ENCODE data around the gene OOEP.

OOEP gene

DNA sequence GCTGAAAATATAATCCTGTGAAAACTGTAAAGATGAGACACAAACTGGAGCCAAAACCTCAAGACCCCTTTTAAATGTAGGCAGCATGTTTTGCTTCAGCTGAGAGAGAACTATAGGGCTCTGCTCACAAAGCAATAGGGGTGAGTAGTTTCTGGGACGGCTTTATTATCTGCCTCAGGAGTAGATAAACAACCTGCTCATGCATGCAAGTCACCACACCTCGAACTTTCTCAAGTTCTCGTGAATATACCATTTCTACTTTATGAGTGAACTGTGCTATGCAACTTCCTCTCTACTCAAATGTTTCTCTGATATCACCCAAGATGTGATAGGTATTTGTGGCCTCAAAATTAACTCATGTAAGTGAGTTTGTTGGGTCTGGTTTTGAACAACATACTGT, 7.5 kb upstream of the OOEP start:
- Mint-ChIP-seq H3K4me1 (no peaks in the 10 kb centered on the region), H3K4me3 (no peak overlapping the region), H3K27ac (no peak overlapping the region), H3K36me3 (no peaks in the 10 kb centered on the region), H3K27me3 (no peaks in the 10 kb centered on the region), H3K9me3 (no peaks in the 10 kb centered on the region)

DNA sequence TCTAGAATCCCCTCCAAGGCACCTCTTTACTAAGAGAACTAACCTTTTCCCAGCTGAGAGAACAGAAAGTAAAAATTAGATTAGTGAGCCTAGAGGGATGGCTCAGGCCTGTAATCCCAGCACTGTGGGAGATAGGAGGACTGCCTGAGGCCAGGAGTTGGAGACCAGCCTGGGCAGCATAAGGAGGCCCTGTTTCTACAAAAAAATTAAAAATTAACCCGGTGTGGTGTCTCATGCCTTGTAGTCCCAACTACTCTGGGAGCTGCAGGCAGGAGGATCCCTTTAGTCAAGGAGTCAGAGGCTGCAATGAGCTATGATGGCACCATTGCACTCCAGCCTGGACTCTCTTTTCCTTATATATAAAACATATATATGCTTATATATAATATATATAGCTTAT, 5.5 kb upstream of the OOEP start:
- H3K27me3 Mint-ChIP-seq: no peaks in the 10 kb centered on the region
- no peak overlapping the region for H3K4me3 Mint-ChIP-seq
- H3K36me3 Mint-ChIP-seq: no peaks in the 10 kb centered on the region
- no peak overlapping the region for H3K27ac Mint-ChIP-seq
- H3K9me3 Mint-ChIP-seq: no peaks in the 10 kb centered on the region
- no peaks in the 10 kb centered on the region for H3K4me1 Mint-ChIP-seq

- Mint-ChIP-seq H3K27ac (no peak overlapping the region), H3K4me1 (no peaks in the 10 kb centered on the region), H3K4me3 (no peak overlapping the region), H3K36me3 (no peaks in the 10 kb centered on the region), H3K27me3 (no peaks in the 10 kb centered on the region), H3K9me3 (no peaks in the 10 kb centered on the region)
These were observed 2.8 kb upstream of the OOEP start for GRCh38 chr6:73372516-73372915.

GRCh38 chr6:73371984-73372383, 2.3 kb upstream of the OOEP start:
- Mint-ChIP-seq H3K36me3 (no peaks in the 10 kb centered on the region), H3K4me3 (no peak overlapping the region), H3K4me1 (no peaks in the 10 kb centered on the region), H3K9me3 (no peaks in the 10 kb centered on the region), H3K27ac (no peak overlapping the region), H3K27me3 (no peaks in the 10 kb centered on the region)

DNA sequence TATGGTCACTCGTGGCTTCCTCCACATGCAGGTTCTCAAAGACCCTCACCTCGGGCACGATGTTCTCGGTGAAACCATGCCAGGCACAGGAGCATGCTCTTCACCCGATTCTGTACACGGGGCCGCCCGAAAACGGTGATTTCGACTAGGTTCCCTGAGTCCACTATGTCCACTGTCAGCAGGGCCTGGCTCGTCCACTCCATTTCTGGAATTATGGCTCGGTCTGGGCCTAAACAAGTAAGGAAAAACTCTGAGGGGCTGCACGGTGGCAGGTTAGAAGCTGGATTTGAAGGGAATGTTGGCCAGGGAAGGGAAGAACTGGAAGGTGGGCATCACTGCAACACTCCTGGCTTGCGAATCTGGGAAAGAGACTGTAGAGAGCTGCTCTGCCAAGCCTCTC, 540 bp downstream of the OOEP start:
- no peak overlapping the region for H3K4me3 Mint-ChIP-seq

GRCh38 chr6:73368675-73369074, 1.0 kb downstream of the OOEP start:
- H3K4me3 Mint-ChIP-seq: no peak overlapping the region
- peaks cover 2% of the 10 kb centered on the region for H3K27me3 Mint-ChIP-seq
- H3K36me3 Mint-ChIP-seq: no peaks in the 10 kb centered on the region
- no peaks in the 10 kb centered on the region for H3K4me1 Mint-ChIP-seq
- H3K9me3 Mint-ChIP-seq: no peaks in the 10 kb centered on the region
- no peak overlapping the region for H3K27ac Mint-ChIP-seq

More for the DNA sequence above, 540 bp downstream of the OOEP start:
- H3K36me3 Mint-ChIP-seq: no peaks in the 10 kb centered on the region
- peaks cover 2% of the 10 kb centered on the region for H3K27me3 Mint-ChIP-seq
- H3K27ac Mint-ChIP-seq: no peak overlapping the region
- H3K9me3 Mint-ChIP-seq: no peaks in the 10 kb centered on the region
- no peaks in the 10 kb centered on the region for H3K4me1 Mint-ChIP-seq

GRCh38 chr6:73367761-73368355, 1.8 kb downstream of the OOEP start:
- no peaks in the 10 kb centered on the region for H3K4me1 Mint-ChIP-seq
- no peaks in the 10 kb centered on the region for H3K36me3 Mint-ChIP-seq
- H3K4me3 Mint-ChIP-seq: no peak overlapping the region
- no peak overlapping the region for H3K27ac Mint-ChIP-seq
- peaks cover 2% of the 10 kb centered on the region for H3K27me3 Mint-ChIP-seq
- no peaks in the 10 kb centered on the region for H3K9me3 Mint-ChIP-seq

- no peaks in the 10 kb centered on the region for H3K36me3 Mint-ChIP-seq
- no peak overlapping the region for H3K4me3 Mint-ChIP-seq
- H3K4me1 Mint-ChIP-seq: no peaks in the 10 kb centered on the region
- H3K9me3 Mint-ChIP-seq: no peaks in the 10 kb centered on the region
- H3K27ac Mint-ChIP-seq: no peak overlapping the region
- H3K27me3 Mint-ChIP-seq: peaks cover 2% of the 10 kb centered on the region
These were observed 5.1 kb downstream of the OOEP start for GRCh38 chr6:73364549-73364948.

- no peak overlapping the region for H3K27ac Mint-ChIP-seq
- no peaks in the 10 kb centered on the region for H3K36me3 Mint-ChIP-seq
- H3K9me3 Mint-ChIP-seq: no peaks in the 10 kb centered on the region
- H3K4me1 Mint-ChIP-seq: no peaks in the 10 kb centered on the region
- peaks cover 2% of the 10 kb centered on the region for H3K27me3 Mint-ChIP-seq
- H3K4me3 Mint-ChIP-seq: no peak overlapping the region
These were observed 5.6 kb downstream of the OOEP start for GRCh38 chr6:73364121-73364520.

- Mint-ChIP-seq H3K27ac (no peak overlapping the region), H3K27me3 (peaks cover 2% of the 10 kb centered on the region), H3K36me3 (no peaks in the 10 kb centered on the region), H3K9me3 (no peaks in the 10 kb centered on the region), H3K4me1 (no peaks in the 10 kb centered on the region), H3K4me3 (no peak overlapping the region)
These were observed 6.2 kb downstream of the OOEP start for GRCh38 chr6:73363537-73363875.

DNA sequence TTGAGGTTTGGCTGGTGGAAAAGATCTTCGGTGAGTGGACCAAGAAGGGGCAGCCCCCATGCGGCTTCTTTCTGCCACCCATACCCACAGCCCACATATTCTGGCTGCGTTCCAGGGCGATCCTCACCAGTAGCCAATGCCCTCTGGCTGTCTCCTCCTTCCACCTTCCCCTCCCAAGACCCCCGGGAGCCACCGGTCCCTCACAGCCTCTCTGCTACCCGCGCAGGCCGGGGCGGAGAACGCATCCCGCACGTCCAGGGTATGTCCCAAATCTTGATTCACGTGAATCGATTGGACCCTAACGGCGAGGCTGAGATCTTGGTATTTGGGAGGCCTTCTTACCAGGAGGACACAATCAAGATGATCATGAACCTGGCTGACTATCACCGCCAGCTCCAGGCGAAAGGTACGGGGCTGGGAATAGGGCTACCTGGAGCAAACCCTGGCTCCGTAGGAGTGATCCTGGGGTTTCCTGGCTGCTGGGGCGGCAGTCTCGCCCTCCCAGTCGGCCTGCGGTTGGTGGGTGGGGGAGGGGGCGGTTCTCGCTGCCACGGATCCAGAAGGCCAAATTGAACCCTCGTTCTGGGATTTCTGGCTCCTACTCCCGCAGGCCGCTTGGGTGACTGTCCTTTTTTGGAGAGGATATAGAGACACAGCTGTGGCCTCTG, 6.7 kb downstream of the OOEP start:
- Mint-ChIP-seq H3K27ac (no peak overlapping the region), H3K4me1 (no peaks in the 10 kb centered on the region), H3K27me3 (peaks cover 2% of the 10 kb centered on the region), H3K4me3 (no peak overlapping the region), H3K9me3 (no peaks in the 10 kb centered on the region), H3K36me3 (no peaks in the 10 kb centered on the region)

DNA sequence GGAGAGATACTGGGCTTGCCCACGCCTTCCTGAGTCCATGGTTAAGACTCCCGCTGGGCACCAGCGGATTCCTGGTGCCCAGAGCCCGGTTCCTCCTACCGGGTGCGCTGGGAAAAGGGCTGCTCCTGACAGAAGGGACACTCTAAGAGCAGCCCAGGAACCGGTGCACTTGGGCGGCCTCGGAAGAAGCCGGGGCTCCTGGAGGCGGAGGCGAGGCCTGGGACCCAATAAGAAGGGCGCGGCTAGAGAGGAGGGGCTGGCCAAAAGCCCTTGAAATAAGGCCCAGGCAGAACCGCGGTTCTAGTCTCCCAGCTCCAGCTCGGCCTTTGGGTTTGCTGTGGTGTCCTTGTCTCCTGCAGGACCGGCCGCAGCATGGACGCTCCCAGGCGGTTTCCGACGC, 7.3 kb downstream of the OOEP start, which contains the start of gene KHDC3L:
KHDC3L (plus strand) TSS at position 301 of the 400 bp plus-strand sequence; CDS start at position 373, 72 bp downstream.
- H3K4me1 Mint-ChIP-seq: no peaks in the 10 kb centered on the region
- no peaks in the 10 kb centered on the region for H3K9me3 Mint-ChIP-seq
- peaks cover 2% of the 10 kb centered on the region for H3K27me3 Mint-ChIP-seq
- H3K27ac Mint-ChIP-seq: no peak within 1 kb of the TSS
- H3K4me3 Mint-ChIP-seq: no peak within 1 kb of the TSS
- no peaks in the 10 kb centered on the region for H3K36me3 Mint-ChIP-seq

- Mint-ChIP-seq H3K36me3 (no peaks in the 10 kb centered on the region), H3K9me3 (no peaks in the 10 kb centered on the region), H3K4me1 (no peaks in the 10 kb centered on the region), H3K27me3 (peaks cover 11% of the 10 kb centered on the region), H3K4me3 (no peak within 1 kb of the TSS), H3K27ac (no peak within 1 kb of the TSS)
These were observed 15.8 kb downstream of the OOEP start, which contains the start of gene DPPA5 for GRCh38 chr6:73353636-73354593. TSS of gene DPPA5 (minus strand) at chr6:73354276. CDS start at chr6:73354225, 51 bp downstream.

GRCh38 chr6:73349311-73349710, 20.4 kb downstream of the OOEP start:
- no peak overlapping the region for H3K4me3 Mint-ChIP-seq
- peaks cover 24% of the 10 kb centered on the region for H3K27me3 Mint-ChIP-seq
- H3K27ac Mint-ChIP-seq: no peak overlapping the region
- no peaks in the 10 kb centered on the region for H3K9me3 Mint-ChIP-seq
- H3K36me3 Mint-ChIP-seq: no peaks in the 10 kb centered on the region
- no peaks in the 10 kb centered on the region for H3K4me1 Mint-ChIP-seq

DNA sequence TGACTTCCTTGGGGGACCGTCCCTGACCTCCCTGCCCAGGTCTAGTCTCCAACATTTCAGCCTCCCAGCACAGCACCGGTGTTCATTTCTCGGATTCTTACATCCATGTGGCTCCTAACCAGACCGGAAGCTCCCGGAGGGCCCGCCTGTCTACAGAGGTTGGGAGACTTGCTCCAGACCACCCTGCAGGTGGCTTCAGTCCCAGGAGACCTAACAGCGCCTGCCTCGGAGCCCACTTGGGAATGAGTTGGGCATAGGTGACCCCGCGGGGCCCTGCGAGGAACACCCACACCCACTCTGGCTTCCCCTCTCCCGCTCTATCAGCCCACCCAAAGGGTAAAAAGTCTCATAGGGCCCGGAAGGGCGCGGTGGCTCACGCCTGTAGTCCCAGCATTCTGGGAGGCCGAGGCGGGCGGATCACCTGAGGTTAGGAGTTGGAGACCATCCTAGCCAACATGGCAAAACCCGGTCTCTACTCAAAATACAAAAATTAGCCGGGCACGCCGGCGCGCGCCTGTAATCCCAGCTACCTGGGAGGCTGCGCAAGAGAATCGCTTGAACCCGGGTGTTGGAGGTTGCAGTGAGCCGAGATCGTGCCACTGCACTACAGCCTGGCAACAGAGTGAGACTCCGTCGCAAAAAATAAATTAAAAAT, 21.0 kb downstream of the OOEP start:
- Mint-ChIP-seq H3K9me3 (no peaks in the 10 kb centered on the region), H3K36me3 (no peaks in the 10 kb centered on the region), H3K27ac (no peak overlapping the region), H3K4me1 (no peaks in the 10 kb centered on the region), H3K27me3 (peaks cover 24% of the 10 kb centered on the region), H3K4me3 (no peak overlapping the region)
